Adrenal gland (tissue), 5 donors: ENCODE results near the gene SLC47A1.

Experiments used
- POLR2A ChIP-seq, 2 donors: fragments of 450-650 bp; IDR thresholded peaks; one replicate each; pipeline ENCODE4 v1.6.1; 2017; ENCODE audit warnings: antibody characterized with exemption in 2 of 2, mild to moderate bottlenecking in 2 of 2, moderate library complexity in 1 of 2
- TF ChIP-seq, protein P1 (sequence below), 6 experiments: fragments of 450-650 bp in 4 of 6; fragments of 200-600 bp in 2 of 6; sonication (generic) in 1 of 6; IDR thresholded peaks; 1 replicate in 5 of 6; 2 replicates in 1 of 6; pipeline versions ENCODE4 v1.5.1 to v1.8.0; 2016 to 2021; ENCODE audit warnings: antibody characterized with exemption in 6 of 6, mild to moderate bottlenecking in 2 of 6, moderate library complexity in 1 of 6
- donor health status: DM: no; HTN: no; CAD: no.

DNA sequence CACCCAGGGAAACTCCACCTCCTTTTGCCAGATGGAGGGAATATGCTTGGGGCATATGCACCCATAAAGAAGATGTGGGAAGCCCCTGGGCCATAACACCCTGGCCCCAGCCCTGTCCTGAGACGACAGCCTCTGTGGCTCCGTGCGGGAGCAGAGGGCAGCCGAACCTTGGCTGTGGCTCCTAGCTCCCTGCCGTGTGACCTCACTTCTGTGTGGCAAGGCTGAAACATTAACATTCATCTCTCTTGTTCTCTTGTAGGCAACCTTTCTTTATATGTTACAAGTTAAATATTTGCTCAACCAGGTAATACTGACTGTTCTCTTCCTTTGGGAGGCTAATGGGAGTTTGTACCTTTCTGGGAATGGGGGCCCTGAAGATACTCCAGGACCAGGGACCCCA lies 17.5 kb downstream of the SLC47A1 start:
- TF ChIP-seq, protein P1, sequence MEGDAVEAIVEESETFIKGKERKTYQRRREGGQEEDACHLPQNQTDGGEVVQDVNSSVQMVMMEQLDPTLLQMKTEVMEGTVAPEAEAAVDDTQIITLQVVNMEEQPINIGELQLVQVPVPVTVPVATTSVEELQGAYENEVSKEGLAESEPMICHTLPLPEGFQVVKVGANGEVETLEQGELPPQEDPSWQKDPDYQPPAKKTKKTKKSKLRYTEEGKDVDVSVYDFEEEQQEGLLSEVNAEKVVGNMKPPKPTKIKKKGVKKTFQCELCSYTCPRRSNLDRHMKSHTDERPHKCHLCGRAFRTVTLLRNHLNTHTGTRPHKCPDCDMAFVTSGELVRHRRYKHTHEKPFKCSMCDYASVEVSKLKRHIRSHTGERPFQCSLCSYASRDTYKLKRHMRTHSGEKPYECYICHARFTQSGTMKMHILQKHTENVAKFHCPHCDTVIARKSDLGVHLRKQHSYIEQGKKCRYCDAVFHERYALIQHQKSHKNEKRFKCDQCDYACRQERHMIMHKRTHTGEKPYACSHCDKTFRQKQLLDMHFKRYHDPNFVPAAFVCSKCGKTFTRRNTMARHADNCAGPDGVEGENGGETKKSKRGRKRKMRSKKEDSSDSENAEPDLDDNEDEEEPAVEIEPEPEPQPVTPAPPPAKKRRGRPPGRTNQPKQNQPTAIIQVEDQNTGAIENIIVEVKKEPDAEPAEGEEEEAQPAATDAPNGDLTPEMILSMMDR (IDR thresholded peaks at IDR 0.05): no peak
- no peak for TF ChIP-seq POLR2A (IDR thresholded peaks at IDR 0.05)
